Pons (tissue), 1 donor: ENCODE measurements around the gene KRTAP4-12.
"Not testable (repeated sequence)": the region's sequence is repeated elsewhere in the genome, so short reads cannot be mapped to it uniquely, and the experiment has no call there.

ENCODE experiments used
- DNase-seq: peaks from one replicate; pipeline ENCODE4 v3.0.0-alpha.2; 2016; ENCODE audit warnings: low spot score

The KRTAP4-12 gene

DNA sequence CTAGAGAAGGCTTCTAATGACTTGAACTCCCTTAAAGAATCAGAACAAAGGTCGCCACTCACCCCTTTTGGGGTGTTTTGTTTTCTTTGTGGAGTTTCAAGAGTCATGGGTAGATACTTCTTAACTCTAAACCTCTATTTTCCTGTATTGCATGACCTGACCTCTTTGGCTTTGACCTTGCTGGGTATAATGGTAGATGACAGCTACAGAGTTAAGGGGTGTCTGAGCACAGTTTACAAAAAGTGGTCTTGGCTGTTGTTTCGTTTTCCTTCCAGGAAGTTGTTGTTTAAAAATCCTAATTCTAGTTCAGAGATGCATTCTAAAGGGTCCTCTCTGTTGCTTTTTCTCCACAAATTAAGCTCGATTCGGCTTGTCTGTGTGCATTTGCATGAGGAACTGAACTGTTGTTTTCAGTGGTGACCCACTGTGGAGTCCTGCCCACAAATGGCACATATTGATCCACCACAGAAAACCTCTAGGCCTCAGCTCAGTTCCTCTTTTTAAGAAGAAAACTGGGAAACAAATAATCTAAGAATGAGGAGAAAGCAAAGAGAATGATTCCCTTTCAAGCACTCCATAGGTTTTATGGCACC lies 35.1 kb downstream of the KRTAP4-12 start:
- not testable (repeated sequence) for DNase-seq

DNA sequence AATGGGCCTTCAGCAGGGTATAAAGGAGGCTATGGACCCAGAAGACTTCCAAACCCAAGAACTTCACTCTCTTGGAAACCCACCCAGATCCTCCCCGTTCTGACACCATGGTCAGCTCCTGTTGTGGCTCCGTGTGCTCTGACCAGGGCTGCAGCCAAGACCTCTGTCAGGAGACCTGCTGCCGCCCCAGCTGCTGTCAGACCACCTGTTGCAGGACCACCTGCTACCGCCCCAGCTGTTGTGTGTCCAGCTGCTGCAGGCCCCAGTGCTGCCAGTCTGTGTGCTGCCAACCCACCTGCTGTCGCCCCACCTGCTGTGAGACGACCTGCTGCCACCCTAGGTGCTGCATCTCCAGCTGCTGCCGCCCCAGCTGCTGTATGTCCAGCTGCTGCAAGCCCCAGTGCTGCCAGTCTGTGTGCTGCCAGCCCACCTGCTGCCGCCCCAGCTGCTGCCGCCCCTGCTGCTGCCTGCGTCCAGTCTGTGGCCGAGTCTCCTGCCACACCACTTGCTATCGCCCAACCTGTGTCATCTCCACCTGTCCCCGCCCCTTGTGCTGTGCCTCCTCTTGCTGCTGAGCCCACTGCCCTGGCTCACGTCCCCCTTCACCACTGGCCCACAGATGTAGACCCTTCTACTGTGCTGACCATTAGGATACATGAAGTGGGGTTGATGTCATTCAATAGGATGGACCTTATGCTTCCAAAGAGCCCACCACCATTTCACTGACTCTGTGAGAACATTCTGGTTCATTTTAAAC lies 39.7 kb downstream of the KRTAP4-12 start, which contains the start of gene KRTAP4-7:
TSS of gene KRTAP4-7 (plus strand) at position 51 of the 757 bp plus-strand sequence. CDS start at position 108, 57 bp downstream.
- not testable (repeated sequence) for DNase-seq

DNA sequence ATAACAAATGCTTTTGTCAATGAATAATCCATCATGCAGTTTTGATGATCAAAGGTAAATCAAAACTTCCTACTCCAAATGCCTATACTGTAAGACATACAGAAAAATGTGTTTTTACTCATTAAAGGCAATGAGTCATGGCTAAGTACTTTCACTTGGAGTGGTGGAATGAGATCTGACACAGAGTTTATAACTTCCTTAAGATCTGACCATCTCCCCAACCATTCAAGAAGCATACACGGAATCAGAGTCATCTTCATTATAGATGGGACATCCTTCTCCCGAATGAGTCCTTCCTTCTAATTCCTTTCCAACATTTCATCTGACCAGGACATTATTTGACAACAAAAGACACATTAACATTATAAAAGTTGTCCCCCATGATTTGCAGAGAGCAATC lies 40.6 kb downstream of the KRTAP4-12 start:
- DNase-seq = not testable (repeated sequence)

DNA sequence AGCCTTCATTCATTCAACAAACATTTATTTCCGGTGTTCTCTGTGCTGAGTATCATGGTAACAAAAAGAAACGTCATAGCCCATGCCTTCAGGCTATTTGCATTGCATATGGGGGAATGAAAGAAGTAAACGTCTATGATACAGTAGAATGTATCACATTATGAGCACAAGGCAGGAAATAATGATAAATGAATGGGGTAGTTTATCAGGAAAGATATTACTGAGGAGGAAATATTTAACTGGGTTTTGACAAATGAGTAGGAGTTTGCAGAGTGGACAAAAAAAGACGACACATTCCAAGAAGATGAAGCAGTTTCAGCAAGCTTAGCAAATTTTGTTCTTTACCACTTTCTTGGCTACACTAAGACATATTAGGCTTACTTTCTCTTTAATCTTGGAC lies 41.4 kb downstream of the KRTAP4-12 start:
- DNase-seq = no peak

GRCh38 chr17:41076788-41077187 lies 47.2 kb downstream of the KRTAP4-12 start:
- DNase-seq = no peak

- no peak for DNase-seq
Observed at GRCh38 chr17:41073676-41074075, 50.3 kb downstream of the KRTAP4-12 start.
